ENCODE results near the gene NTN5. TPM values are rescaled to one million over a fixed set of nuclear protein-coding genes. Genes with fewer than 3 reads are reported as not detected.

Gene NTN5
- total and polyA plus RNA-seq, 2 of the 4 experiments (the other 2 are of a cell fraction), result 0.19 TPM; not detected in 1

GRCh38 chr19:48719263-48720171 is 46.7 kb upstream of the NTN5 start, which contains the start of gene MAMSTR (continued):
- TF ChIP-seq NFE2L2 (IDR thresholded peaks at IDR 0.05; ENCODE audit: low read depth, low read length), result no peak

DNA sequence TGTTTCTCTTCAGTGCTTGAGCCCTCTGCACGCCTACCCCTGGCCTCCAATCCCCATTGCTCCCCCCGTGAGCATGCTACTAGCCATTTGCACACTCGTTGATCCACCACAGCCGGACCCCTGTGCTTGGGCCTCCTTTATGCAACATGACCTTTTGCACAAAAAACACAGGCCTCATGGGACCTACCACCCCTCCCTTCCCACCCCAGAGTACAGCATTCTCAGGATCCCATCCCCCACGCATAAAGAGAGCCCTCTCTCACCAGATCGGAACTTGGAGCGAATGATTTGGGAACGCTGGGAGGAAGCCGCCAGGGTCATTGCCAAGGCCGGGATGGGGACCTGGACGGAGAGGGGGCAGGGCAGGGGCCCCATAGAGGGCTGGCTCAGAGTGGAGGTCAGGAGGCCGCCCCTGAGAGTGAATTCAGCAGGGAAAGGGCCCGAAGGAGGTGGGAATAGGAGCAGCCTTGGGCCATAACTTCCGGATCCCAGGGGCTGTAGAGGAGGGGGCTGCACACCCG is 46.0 kb upstream of the NTN5 start:
- H3K9me1 ChIP-seq (ENCODE audit: insufficient read depth, low read length), result peaks cover 7% of the 10 kb centered on the region; the same call in 1 of the 2 replicates
- DNase-seq, result no peak
- H3K9ac ChIP-seq (ENCODE audit: low read depth, low read length), result no peak overlapping the region
- H3K4me2 ChIP-seq (ENCODE audit: low read depth, low read length), result no peak overlapping the region
- ATAC-seq (ENCODE audit: low read depth), result no peak
- H2BK5ac ChIP-seq (ENCODE audit: low read depth, low read length, poor library complexity, severe bottlenecking), result no peak overlapping the region
- H4K91ac ChIP-seq (ENCODE audit: insufficient read depth, low read depth, low read length), result no peak overlapping the region
- no peak overlapping the region for H3K4me3 ChIP-seq (ENCODE audit: insufficient read depth, low read depth, low read length)
- ChIA-PET CTCF (no interaction called here), POLR2A (ENCODE audit: unreplicated experiment) (no interaction called here)
- no peak overlapping the region for H3K56ac ChIP-seq (ENCODE audit: extremely low read depth, insufficient read depth, low read length)
- H2BK20ac ChIP-seq (ENCODE audit: low read depth, low read length), result no peak overlapping the region
- H3K23ac ChIP-seq (ENCODE audit: low read depth, low read length), result no peak overlapping the region
- no peaks in the 10 kb centered on the region for H3K9me3 ChIP-seq (ENCODE audit: control insufficient read depth, insufficient read depth, low read length)
- H2BK120ac ChIP-seq (ENCODE audit: low read depth, low read length), result no peak overlapping the region
- in situ Hi-C loops (cut with MboI; ENCODE audit: low sequenced_read_pairs), result no loop called here
- no peaks in the 10 kb centered on the region for H3K36me3 ChIP-seq (ENCODE audit: control insufficient read depth, insufficient read depth, low read length)
- no peak overlapping the region for H3K14ac ChIP-seq (replicated peaks; ENCODE audit: low read depth, low read length)
- peak overlapping the region; percentile 8 for H2AFZ ChIP-seq (replicated peaks; ENCODE audit: low read length, poor library complexity)
- no peaks in the 10 kb centered on the region for H4K20me1 ChIP-seq (ENCODE audit: insufficient read depth, low read length)
- no TSS peak for BruUV-seq (replicated peaks)
- H2AK9ac ChIP-seq (replicated peaks; ENCODE audit: low read depth, low read length, poor library complexity), result no peak overlapping the region
- H4K5ac ChIP-seq (ENCODE audit: low read depth, low read length), result no peak overlapping the region
- H2AK5ac ChIP-seq (ENCODE audit: low read depth, low read length), result no peak overlapping the region; the same call in 1 of the 2 replicates
- peaks cover 4 to 21% of the 10 kb centered on the region in 2 experiments; a peak in 3 of 4 replicates for H3K79me1 ChIP-seq (ENCODE audit: low read depth in 1 of 2, low read length in 2 of 2)
- intact Hi-C loops (cut with micrococcal nuclease), result no loop called here
- no peak overlapping the region for H3K18ac ChIP-seq (ENCODE audit: low read depth, low read length)
- no peak overlapping the region for H3K4ac ChIP-seq (ENCODE audit: low read depth, low read length)
- H3K27ac ChIP-seq (ENCODE audit: insufficient read depth, low read length), result no peak overlapping the region
- H3K27me3 ChIP-seq (ENCODE audit: control insufficient read depth, insufficient read depth, low read length), result no peaks in the 10 kb centered on the region
- WGBS, 2 experiments (ENCODE audit: extremely low coverage in 2 of 2, insufficient read length in 1 of 2), result 67% methylated on average over 10 of the region's 15 CpGs; no CpG with 5 or more reads in 1 of the 2 experiments
- dilution Hi-C loops (cut with HindIII; ENCODE audit: low sequenced_read_pairs, unreplicated experiment), result no loop called here
- H2BK15ac ChIP-seq (ENCODE audit: low read depth, low read length), result no peak overlapping the region
- H3K4me1 ChIP-seq (ENCODE audit: control insufficient read depth, insufficient read depth, low read length), result peaks cover 10% of the 10 kb centered on the region
- no peak overlapping the region for H4K8ac ChIP-seq (ENCODE audit: low read depth in 2 of 2, low read length in 2 of 2)
- TF ChIP-seq CHD1 (IDR thresholded peaks at IDR 0.05; ENCODE audit: low read depth, low read length) (no peak), FOS (IDR thresholded peaks at IDR 0.05; ENCODE audit: low read depth, low read length) (no peak), NFE2L2 (IDR thresholded peaks at IDR 0.05; ENCODE audit: low read depth, low read length) (no peak), RFX5 (IDR thresholded peaks at IDR 0.05; ENCODE audit: low read depth, low read length) (no peak), BHLHE40 (IDR thresholded peaks at IDR 0.05; ENCODE audit: low read depth, low read length) (no peak), USF2 (IDR thresholded peaks at IDR 0.05; ENCODE audit: low read depth, low read length) (no peak), MXI1 (IDR thresholded peaks at IDR 0.05; ENCODE audit: borderline replicate concordance, low read depth, low read length) (no peak), ELK1 (IDR thresholded peaks at IDR 0.05; ENCODE audit: borderline replicate concordance, low read depth, low read length) (no peak), POLR2A (IDR thresholded peaks at IDR 0.05; ENCODE audit: low read depth, low read length) (no peak), MAFK (IDR thresholded peaks at IDR 0.05; ENCODE audit: low read depth, low read length) (no peak), CEBPB (IDR thresholded peaks at IDR 0.05; ENCODE audit: low read depth, low read length) (no peak), RCOR1 (IDR thresholded peaks at IDR 0.05; ENCODE audit: insufficient replicate concordance, low read length) (no peak), RAD21 (IDR thresholded peaks at IDR 0.05; ENCODE audit: low read length) (no peak), SMC3 (IDR thresholded peaks at IDR 0.05; ENCODE audit: low read depth, low read length) (no peak), MAZ (IDR thresholded peaks at IDR 0.05; ENCODE audit: borderline replicate concordance, low read depth, low read length) (no peak)

Measured in IMR-90 (cell line).